IMR-90 (cell line): ENCODE results near the gene MYBPHL. TPM values are rescaled to one million over a fixed set of nuclear protein-coding genes. Genes with fewer than 3 reads are reported as not detected.

ENCODE experiments used
- ATAC-seq: fragments of 200-7000 bp; cut with Tn5 transposase; 2 replicates; pipeline ENCODE4 v1.9.1; 2020; ENCODE audit warnings: low read depth, mild to moderate bottlenecking, moderate library complexity
- BruUV-seq: library from RNA; stranded (reverse); fragments of 400-500 nt; replicated peaks from 2 replicates; lab custom pipeline; 2021; lab: Mats Ljungman, UMichigan
- CTCF ChIA-PET: fragments of 300-600 bp; formaldehyde crosslinking; extraction: SDS; loops from one replicate; lab custom pipeline; 2021; ENCODE audit warnings: antibody characterized with exemption; lab: Yijun Ruan, JAX
- POLR2A ChIA-PET: fragments of 300-600 bp; sonication (Branson Sonifier 250); formaldehyde crosslinking; loops from one replicate; lab custom pipeline; 2022; ENCODE audit warnings: antibody characterized with exemption; ENCODE audit not compliant: unreplicated experiment; lab: Charles Lee
- DNase-seq: peaks from one replicate; pipeline ENCODE4 v3.0.0; 2013
- H2AFZ ChIP-seq: replicated peaks from 2 replicates; pipeline ENCODE3; 2013; ENCODE audit warnings: low read length, mild to moderate bottlenecking; ENCODE audit not compliant: poor library complexity
- H2AK5ac ChIP-seq: 2 replicates; pipeline ENCODE4 v1.6.1; 2013; ENCODE audit warnings: low read depth, low read length, inconsistent platforms
- H2AK9ac ChIP-seq: replicated peaks from 2 replicates; pipeline ENCODE3; 2013; ENCODE audit warnings: mild to moderate bottlenecking, low read depth, low read length, moderate library complexity; ENCODE audit not compliant: poor library complexity
- H2BK120ac ChIP-seq: 2 replicates; pipeline ENCODE4 v1.6.1; 2013; ENCODE audit warnings: low read depth, low read length, inconsistent platforms
- H2BK15ac ChIP-seq: 3 replicates; pipeline ENCODE4 v1.6.1; 2013; ENCODE audit warnings: low read depth, low read length, inconsistent platforms
- H2BK20ac ChIP-seq: 2 replicates; pipeline ENCODE4 v1.6.1; 2013; ENCODE audit warnings: low read depth, mild to moderate bottlenecking, inconsistent platforms, low read length, moderate library complexity
- H2BK5ac ChIP-seq: 2 replicates; pipeline ENCODE4 v1.6.1; 2013; ENCODE audit warnings: mild to moderate bottlenecking, low read depth, low read length, inconsistent platforms; ENCODE audit not compliant: poor library complexity, severe bottlenecking
- H3K14ac ChIP-seq: replicated peaks from 2 replicates; pipeline ENCODE4 v1.6.1; 2013; ENCODE audit warnings: low read depth, low read length, inconsistent platforms
- H3K18ac ChIP-seq: 2 replicates; pipeline ENCODE4 v1.6.1; 2013; ENCODE audit warnings: low read depth, low read length, control low read depth
- H3K23ac ChIP-seq: 2 replicates; pipeline ENCODE4 v1.6.1; 2013; ENCODE audit warnings: low read depth, low read length, inconsistent platforms
- H3K27ac ChIP-seq: 2 replicates; pipeline ENCODE4 v1.5.1; 2013; ENCODE audit warnings: mild to moderate bottlenecking, control low read depth, low read length; ENCODE audit not compliant: insufficient read depth
- H3K27me3 ChIP-seq: 2 replicates; pipeline ENCODE4 v1.6.1; 2013; ENCODE audit warnings: low read length; ENCODE audit not compliant: control insufficient read depth, insufficient read depth
- H3K36me3 ChIP-seq: 2 replicates; pipeline ENCODE4 v1.6.1; 2013; ENCODE audit warnings: low read length, mixed read lengths; ENCODE audit not compliant: control insufficient read depth, insufficient read depth
- H3K4ac ChIP-seq: 2 replicates; pipeline ENCODE4 v1.6.1; 2013; ENCODE audit warnings: low read depth, low read length, inconsistent platforms
- H3K4me1 ChIP-seq: 2 replicates; pipeline ENCODE4 v1.6.1; 2013; ENCODE audit warnings: low read length, mixed read lengths; ENCODE audit not compliant: control insufficient read depth, insufficient read depth
- H3K4me2 ChIP-seq: 2 replicates; pipeline ENCODE4 v1.6.1; 2013; ENCODE audit warnings: low read depth, mild to moderate bottlenecking, control low read depth, low read length, moderate library complexity
- H3K4me3 ChIP-seq: 2 replicates; pipeline ENCODE4 v1.5.1; 2013; ENCODE audit warnings: low read depth, mild to moderate bottlenecking, control low read depth, low read length, moderate library complexity; ENCODE audit not compliant: insufficient read depth
- H3K56ac ChIP-seq: 2 replicates; pipeline ENCODE4 v1.6.1; 2013; ENCODE audit warnings: low read length, inconsistent platforms; ENCODE audit not compliant: insufficient read depth; ENCODE audit errors: extremely low read depth
- H3K79me1 ChIP-seq, 2 experiments: 2 replicates each; pipeline ENCODE4 v1.6.1; 2013; ENCODE audit warnings: low read length in 2 of 2, inconsistent platforms in 1 of 2, low read depth in 1 of 2
- H3K9ac ChIP-seq: 2 replicates; pipeline ENCODE4 v1.6.1; 2013; ENCODE audit warnings: low read depth, low read length, control low read depth
- H3K9me1 ChIP-seq: 2 replicates; pipeline ENCODE4 v1.6.1; 2013; ENCODE audit warnings: low read length, inconsistent platforms; ENCODE audit not compliant: insufficient read depth
- H3K9me3 ChIP-seq: 2 replicates; pipeline ENCODE4 v1.6.1; 2013; ENCODE audit warnings: low read length; ENCODE audit not compliant: control insufficient read depth, insufficient read depth
- H4K20me1 ChIP-seq: 2 replicates; pipeline ENCODE4 v1.6.1; 2013; ENCODE audit warnings: low read length, inconsistent platforms; ENCODE audit not compliant: insufficient read depth
- H4K5ac ChIP-seq: 2 replicates; pipeline ENCODE4 v1.6.1; 2013; ENCODE audit warnings: mild to moderate bottlenecking, low read depth, low read length, control low read depth
- H4K8ac ChIP-seq, 2 experiments: 2 replicates each; pipeline ENCODE4 v1.6.1; 2013; ENCODE audit warnings: low read depth in 2 of 2, low read length in 2 of 2, control low read depth in 1 of 2, inconsistent platforms in 1 of 2
- H4K91ac ChIP-seq: 2 replicates; pipeline ENCODE4 v1.6.1; 2013; ENCODE audit warnings: low read depth, low read length, inconsistent platforms; ENCODE audit not compliant: insufficient read depth
- USF2 ChIP-seq: fragments of 150-350 bp; IDR thresholded peaks from 2 replicates; pipeline ENCODE4 v1.6.1; 2017; ENCODE audit warnings: mild to moderate bottlenecking, antibody characterized with exemption, low read length, low read depth
- WGBS, 2 experiments: methylation state at CpG; one replicate each; pipeline versions ENCODE4 v1.1.5 to v1.1.7; 2013; ENCODE audit warnings: missing lambda C conversion rate in 2 of 2; ENCODE audit not compliant: insufficient read length in 1 of 2; ENCODE audit errors: extremely low coverage in 2 of 2; 5-methylcytosine and 5-hydroxymethylcytosine counted together
- dilution Hi-C: fragments of 300-500 bp; cut with HindIII; formaldehyde crosslinking; loops from one replicate; pipeline ENCODE4 v1.14.3; 2018; ENCODE audit warnings: low sequenced_read_pairs; ENCODE audit not compliant: unreplicated experiment
- in situ Hi-C: fragments of 300-500 bp; cut with MboI; formaldehyde crosslinking; loops from 3 replicates; pipeline ENCODE4 v1.14.3; 2019; ENCODE audit warnings: low sequenced_read_pairs, inconsistent platforms, mixed read lengths
- intact Hi-C: fragments of 100-400 bp; cut with micrococcal nuclease; formaldehyde crosslinking; loops from 2 replicates; pipeline ENCODE4 v1.10.0; 2022
- polyA plus RNA-seq, 3 experiments: library from polyadenylated mRNA; depleted of rRNA; stranded (reverse); fragments of >200 nt; gene quantifications; 2 replicates each; pipeline ENCODE4 v1.2.3, GENCODE V29; 2012; ENCODE audit warnings: low replicate concordance in 1 of 3
- total RNA-seq: library from RNA; depleted of rRNA; stranded (reverse); fragments of >200 nt; gene quantifications from 2 replicates; pipeline ENCODE4 v1.2.3, GENCODE V29; 2012

MYBPHL gene
- total and polyA plus RNA-seq, 2 of the 4 experiments (the other 2 are of a cell fraction) = 0.07 TPM; not detected in 1

GRCh38 chr1:109255097-109255651 lies 51.6 kb downstream of the MYBPHL start:
- Histone ChIP-seq H3K27ac (no peak overlapping the region), H2AFZ (peak overlapping the region; percentile 37), H2BK5ac (no peak overlapping the region), H3K36me3 (no peaks in the 10 kb centered on the region), H3K18ac (no peak overlapping the region), H4K91ac (no peak overlapping the region), H3K9me1 (no peaks in the 10 kb centered on the region; the same call in 1 of the 2 replicates), H2BK15ac (no peak overlapping the region), H3K9me3 (no peaks in the 10 kb centered on the region), H2BK120ac (no peak overlapping the region), H2AK5ac (0 out of 2 replicates have a peak overlapping the region, but pooled peaks have one; percentile 49), H4K5ac (0 out of 2 replicates have a peak overlapping the region, but pooled peaks have one; percentile 42), H3K79me1 (0 out of 4 replicates have a peak, but pooled peaks cover 0 to 8% of the 10 kb centered on the region in 2 experiments), H4K20me1 (no peaks in the 10 kb centered on the region), H3K27me3 (no peaks in the 10 kb centered on the region), H2AK9ac (peak overlapping the region; percentile 77), H3K4me3 (no peak overlapping the region), H3K14ac (no peak overlapping the region), H3K56ac (no peak overlapping the region), H2BK20ac (no peak overlapping the region), H3K23ac (no peak overlapping the region), H3K4ac (0 out of 2 replicates have a peak overlapping the region, but pooled peaks have one; percentile 16), H4K8ac (no peak overlapping the region; a peak in 1 of 4 replicates), H3K4me1 (peaks cover 15% of the 10 kb centered on the region), H3K9ac (no peak overlapping the region), H3K4me2 (no peak overlapping the region)
- ATAC-seq (no peak), DNase-seq (no peak)
- POLR2A ChIA-PET = no interaction called here
- 53% methylated on average over 6 of the region's 15 CpGs; no CpG with 5 or more reads in 1 of the 2 experiments for WGBS, 2 experiments
- CTCF ChIA-PET = no interaction called here
- TF ChIP-seq USF2 = no peak
- intact Hi-C loops (no loop called here), dilution Hi-C loops (no loop called here), in situ Hi-C loops (no loop called here)
- no TSS peak for BruUV-seq
